ENCODE data around the gene CAMK2B. TPM values are rescaled to one million over a fixed set of nuclear protein-coding genes. Genes with fewer than 3 reads are reported as not detected.

CAMK2B gene
- total RNA-seq, 1 donor from 2014 or later, result 0.30 TPM

DNA sequence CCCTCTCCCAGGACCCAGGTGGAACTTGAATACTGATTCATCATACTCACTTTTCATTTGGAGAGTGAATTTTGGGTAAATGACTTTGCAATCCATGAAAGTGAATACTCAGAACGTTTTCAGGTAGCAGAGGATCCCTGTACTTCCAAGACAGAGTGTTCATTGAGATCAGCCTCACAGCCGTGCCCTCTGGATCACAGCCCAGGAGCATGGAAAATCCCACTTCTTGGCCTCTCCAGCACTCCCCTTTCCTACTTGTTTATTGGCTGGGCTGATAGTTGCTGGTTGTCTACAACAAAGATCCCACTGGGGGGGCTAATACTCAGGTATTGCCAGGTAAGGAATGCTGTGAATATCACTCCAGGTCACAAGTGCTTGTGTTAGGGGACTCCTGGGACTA lies 142.0 kb downstream of the CAMK2B start:
- Histone ChIP-seq H3K4me1 (no peaks in the 10 kb centered on the region), H3K4me3 (no peak overlapping the region), H3K9me3 (peaks cover 5% of the 10 kb centered on the region), H3K36me3 (no peaks in the 10 kb centered on the region), H3K27me3 (ENCODE audit: low read depth) (no peaks in the 10 kb centered on the region), H3K27ac (no peak overlapping the region)
- TF ChIP-seq, protein P1, sequence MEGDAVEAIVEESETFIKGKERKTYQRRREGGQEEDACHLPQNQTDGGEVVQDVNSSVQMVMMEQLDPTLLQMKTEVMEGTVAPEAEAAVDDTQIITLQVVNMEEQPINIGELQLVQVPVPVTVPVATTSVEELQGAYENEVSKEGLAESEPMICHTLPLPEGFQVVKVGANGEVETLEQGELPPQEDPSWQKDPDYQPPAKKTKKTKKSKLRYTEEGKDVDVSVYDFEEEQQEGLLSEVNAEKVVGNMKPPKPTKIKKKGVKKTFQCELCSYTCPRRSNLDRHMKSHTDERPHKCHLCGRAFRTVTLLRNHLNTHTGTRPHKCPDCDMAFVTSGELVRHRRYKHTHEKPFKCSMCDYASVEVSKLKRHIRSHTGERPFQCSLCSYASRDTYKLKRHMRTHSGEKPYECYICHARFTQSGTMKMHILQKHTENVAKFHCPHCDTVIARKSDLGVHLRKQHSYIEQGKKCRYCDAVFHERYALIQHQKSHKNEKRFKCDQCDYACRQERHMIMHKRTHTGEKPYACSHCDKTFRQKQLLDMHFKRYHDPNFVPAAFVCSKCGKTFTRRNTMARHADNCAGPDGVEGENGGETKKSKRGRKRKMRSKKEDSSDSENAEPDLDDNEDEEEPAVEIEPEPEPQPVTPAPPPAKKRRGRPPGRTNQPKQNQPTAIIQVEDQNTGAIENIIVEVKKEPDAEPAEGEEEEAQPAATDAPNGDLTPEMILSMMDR (IDR thresholded peaks at IDR 0.05), result no peak
- intact Hi-C loops (cut with DNase I), result no loop called here
- DNase-seq (no peak), ATAC-seq (no peak)

DNA sequence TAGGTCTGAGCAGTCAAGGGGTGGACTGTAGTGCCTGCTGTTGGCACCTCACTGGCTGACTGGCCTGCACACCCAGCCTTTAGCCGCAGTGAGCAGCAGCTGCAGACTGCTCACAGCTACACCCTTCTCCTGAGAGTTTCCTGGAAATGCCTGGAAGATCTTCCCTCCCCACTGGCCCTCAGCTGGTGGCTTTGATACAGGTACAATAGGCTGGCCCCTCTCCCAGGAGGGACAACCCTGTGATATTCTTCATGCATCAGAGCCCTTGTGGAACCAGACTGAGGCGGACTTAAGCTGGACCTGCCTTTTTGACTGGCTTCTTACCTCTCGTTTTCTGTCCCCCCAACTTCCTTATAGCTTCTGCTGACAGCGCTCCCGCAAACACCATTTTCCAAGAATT lies 142.6 kb downstream of the CAMK2B start:
- TF ChIP-seq, protein P1 (IDR thresholded peaks at IDR 0.05), result no peak
- Histone ChIP-seq H3K27me3 (ENCODE audit: low read depth) (peaks cover 3% of the 10 kb centered on the region), H3K36me3 (no peaks in the 10 kb centered on the region), H3K9me3 (peaks cover 5% of the 10 kb centered on the region), H3K4me1 (no peaks in the 10 kb centered on the region), H3K27ac (no peak overlapping the region), H3K4me3 (no peak overlapping the region)
- DNase-seq (no peak), ATAC-seq (no peak)
- intact Hi-C loops (cut with DNase I), result no loop called here

DNA sequence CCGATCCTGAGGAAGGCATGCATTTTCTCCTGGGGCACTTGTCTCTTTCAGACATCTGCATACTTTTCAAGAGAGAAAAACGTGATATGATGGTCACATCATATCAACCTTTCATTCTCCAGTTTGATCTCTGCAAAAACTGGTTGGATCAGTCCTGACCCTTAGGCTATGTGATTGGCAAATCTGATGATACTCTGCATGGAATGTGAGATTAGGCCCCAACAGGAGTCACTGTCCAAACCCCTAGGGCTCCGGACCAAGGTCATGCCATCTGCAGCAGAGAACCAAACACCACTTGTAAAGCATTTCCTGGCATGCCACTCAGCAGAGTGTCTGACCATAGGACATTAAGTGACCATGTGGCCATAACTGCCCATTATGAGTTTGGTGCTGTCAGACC lies 144.8 kb downstream of the CAMK2B start:
- TF ChIP-seq, protein P1 (IDR thresholded peaks at IDR 0.05), result no peak
- H3K4me1 ChIP-seq, result no peaks in the 10 kb centered on the region
- no peak overlapping the region for H3K4me3 ChIP-seq
- H3K9me3 ChIP-seq, result peaks cover 5% of the 10 kb centered on the region
- peaks cover 17% of the 10 kb centered on the region for H3K27me3 ChIP-seq (ENCODE audit: low read depth)
- H3K36me3 ChIP-seq, result no peaks in the 10 kb centered on the region
- DNase-seq, result no peak
- no peak for ATAC-seq
- no peak overlapping the region for H3K27ac ChIP-seq
- intact Hi-C loops (cut with DNase I), result no loop called here

DNA sequence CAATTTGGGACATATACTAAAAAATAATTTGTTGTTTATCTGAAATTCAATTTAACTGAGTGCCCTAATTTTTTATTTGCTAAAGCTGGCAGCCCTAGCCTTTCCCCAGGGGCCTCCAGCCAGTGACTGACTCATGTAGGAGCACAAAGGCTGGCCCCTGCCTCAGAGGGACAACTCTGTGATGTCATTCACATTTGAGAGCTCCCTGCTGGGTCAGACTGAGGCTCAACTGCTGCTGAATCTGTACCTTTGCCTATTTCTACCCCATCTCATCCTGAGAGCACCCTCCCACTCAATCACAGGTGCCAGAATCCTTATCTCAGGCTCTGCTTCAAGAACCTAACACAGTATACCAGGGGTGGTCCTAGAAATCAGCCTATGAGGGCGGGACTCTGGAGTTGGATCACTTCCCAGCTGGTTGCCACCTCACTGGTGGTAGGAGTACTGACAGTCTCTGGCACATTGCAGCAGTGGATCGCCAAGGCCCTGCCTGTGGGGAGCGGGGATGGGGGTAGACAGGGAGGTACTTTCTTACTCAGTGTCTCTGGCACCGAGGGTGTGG lies 147.7 kb downstream of the CAMK2B start:
- TF ChIP-seq, protein P1 (IDR thresholded peaks at IDR 0.05), result no peak
- Histone ChIP-seq H3K27ac (no peak overlapping the region), H3K36me3 (no peaks in the 10 kb centered on the region), H3K4me1 (no peaks in the 10 kb centered on the region), H3K27me3 (ENCODE audit: low read depth) (peaks cover 17% of the 10 kb centered on the region), H3K9me3 (peaks cover 3% of the 10 kb centered on the region), H3K4me3 (no peak overlapping the region)
- no peak for DNase-seq
- ATAC-seq, result no peak
- intact Hi-C loops (cut with DNase I), result no loop called here

DNA sequence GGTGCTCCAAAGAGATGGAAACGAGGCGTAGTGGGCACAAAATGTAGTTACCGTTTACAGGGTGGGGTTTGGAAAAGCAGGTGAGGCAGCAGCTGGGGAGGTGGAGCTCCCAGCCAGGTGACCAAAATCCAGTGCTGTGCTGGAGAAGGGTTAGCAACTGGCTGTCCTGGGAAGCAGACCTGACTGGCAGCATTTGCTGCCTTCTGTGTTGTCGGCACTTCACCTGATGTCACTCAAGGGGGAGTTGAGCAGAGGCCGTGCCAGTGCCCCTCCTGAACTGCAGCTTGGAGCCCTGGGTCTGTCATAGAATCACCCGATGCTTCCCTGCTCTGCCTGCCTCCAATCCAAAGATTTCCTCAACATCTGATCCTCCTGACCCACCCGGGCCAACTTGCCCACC lies 148.9 kb downstream of the CAMK2B start:
- DNase-seq, result no peak

More for the DNA sequence above, 148.9 kb downstream of the CAMK2B start:
- intact Hi-C loops (cut with DNase I), result no loop called here
- H3K36me3 ChIP-seq, result no peaks in the 10 kb centered on the region
- peaks cover 17% of the 10 kb centered on the region for H3K27me3 ChIP-seq (ENCODE audit: low read depth)
- no peak overlapping the region for H3K4me3 ChIP-seq
- no peak overlapping the region for H3K27ac ChIP-seq
- ATAC-seq, result no peak
- TF ChIP-seq, protein P1 (IDR thresholded peaks at IDR 0.05), result no peak
- H3K9me3 ChIP-seq, result no peaks in the 10 kb centered on the region
- no peaks in the 10 kb centered on the region for H3K4me1 ChIP-seq
